ENCODE measurements around the gene TRIL.

The TRIL gene

DNA sequence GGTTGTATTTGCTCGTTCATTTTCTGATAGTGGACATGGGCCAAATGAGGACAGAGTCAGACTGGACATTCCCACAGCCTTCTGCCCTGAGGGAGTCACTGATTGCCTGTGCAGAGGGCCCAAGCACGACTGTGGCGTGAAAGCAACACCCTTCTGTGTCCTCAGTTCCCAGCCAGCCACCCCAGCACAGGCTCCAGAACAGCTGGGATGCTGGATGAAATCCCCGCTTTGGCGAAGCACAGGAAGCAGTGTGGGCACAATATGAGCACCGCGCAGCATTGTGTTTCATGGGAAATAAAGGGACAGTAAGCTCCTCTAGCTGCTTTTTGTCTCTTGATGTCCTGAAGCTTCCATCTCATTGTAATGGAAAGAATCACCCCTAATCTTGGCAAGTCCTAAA lies 20.5 kb downstream of the TRIL start:
- no peak for DNase-seq

GRCh38 chr7:28937103-28937502 lies 21.0 kb downstream of the TRIL start:
- no peak for DNase-seq

DNA sequence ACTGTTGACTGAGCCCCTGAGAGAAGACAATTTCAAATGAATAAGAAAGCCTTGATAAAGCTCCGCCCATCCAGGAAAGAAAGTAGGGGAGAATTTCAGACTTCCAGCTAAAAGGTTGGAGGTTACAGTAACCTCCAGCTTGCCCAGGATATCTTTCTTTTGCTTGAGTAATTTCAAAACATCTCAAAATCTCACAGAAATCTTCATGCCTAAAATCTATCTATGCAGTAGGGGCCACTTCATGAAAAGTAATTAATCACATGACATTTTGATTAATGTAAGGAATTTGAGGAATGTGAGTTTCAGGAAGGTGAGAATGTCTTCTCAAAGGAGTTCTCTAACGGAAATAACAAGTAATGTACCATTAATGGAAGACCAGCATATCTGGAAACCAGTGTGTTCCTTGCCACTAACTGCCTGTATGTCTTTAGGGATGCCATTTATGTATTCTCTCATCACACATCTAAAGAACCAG lies 24.2 kb downstream of the TRIL start:
- DNase-seq = no peak

DNA sequence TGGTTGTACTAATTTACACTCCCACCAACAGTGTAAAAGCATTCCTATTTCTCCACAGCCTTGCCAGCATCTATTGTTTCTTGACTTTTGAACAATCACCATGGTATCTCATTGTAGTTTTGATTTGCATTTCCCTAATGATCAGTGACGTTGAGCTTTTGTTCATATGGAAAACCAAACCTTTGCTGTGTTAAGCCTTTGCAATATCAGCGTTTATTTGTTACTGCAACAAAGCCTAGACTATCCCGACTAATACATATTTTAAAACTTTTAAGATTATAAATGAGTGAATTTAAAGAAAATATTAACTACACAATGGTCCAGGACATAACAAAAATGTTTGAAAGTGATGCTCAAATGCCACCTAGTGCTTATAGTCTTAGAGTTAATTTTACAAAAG lies 26.6 kb downstream of the TRIL start:
- no peak for DNase-seq

DNA sequence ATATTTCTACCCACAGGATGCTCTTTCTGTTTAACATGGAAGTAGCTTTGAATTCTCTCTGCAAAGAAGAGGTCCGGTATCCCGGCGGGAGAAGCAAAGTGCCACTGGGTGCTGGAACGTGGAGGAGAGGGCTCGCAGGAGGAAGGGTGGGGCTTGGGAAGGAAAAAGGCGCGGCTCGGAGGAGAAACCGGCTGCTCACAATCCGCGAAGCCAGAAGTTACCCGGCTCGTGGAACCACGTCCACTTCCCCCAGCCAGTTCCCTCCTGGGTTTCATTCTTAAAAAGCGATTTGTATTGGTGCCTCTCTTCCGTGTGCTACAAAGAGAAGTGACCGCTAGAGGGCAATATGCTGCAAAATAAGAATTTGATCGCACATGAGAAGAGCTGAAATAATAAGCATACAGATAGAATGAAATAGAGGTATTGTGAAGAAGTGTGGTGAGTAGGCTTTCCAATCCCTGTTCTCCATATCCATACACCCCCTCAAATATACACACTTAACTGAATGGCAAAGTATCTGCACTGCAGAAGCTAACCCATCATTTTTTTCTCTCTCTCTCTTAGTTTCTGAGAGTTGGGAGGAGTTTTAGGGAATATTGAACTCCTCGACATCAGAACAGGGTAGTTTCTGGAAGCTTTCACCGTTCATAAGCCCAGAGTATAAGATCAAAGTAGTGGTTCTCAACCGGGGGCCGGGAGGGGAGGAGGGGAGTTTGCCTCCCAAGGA lies 31.1 kb downstream of the TRIL start:
- peak; percentile 43 for DNase-seq

GRCh38 chr7:28922624-28923331 lies 35.4 kb downstream of the TRIL start:
- peak; percentile 51 for DNase-seq

- DNase-seq = no peak
Observed at GRCh38 chr7:28921822-28922221, 36.3 kb downstream of the TRIL start.

GRCh38 chr7:28920424-28920823 lies 37.7 kb downstream of the TRIL start:
- no peak for DNase-seq

DNA sequence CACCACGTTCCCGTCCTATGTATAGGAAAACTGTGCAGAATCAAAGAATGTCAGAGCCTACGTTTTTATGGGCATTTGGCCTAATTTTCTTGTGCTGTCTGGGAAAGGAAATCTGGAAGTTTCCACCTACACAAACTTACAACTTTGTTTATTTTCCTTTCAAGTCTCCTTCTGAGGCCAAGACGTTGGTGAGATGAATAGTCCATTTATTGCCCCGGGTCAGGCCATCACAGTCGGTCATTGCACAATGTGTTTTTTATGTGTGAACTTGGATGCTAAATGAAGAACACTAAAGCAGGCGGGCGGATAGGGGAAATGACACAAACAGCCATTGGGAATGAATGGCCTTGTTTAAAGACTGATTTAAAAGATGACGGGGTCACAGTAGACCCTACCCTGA lies 38.6 kb downstream of the TRIL start:
- DNase-seq = no peak

GRCh38 chr7:28908775-28909174 lies 49.4 kb downstream of the TRIL start:
- DNase-seq = no peak

DNA sequence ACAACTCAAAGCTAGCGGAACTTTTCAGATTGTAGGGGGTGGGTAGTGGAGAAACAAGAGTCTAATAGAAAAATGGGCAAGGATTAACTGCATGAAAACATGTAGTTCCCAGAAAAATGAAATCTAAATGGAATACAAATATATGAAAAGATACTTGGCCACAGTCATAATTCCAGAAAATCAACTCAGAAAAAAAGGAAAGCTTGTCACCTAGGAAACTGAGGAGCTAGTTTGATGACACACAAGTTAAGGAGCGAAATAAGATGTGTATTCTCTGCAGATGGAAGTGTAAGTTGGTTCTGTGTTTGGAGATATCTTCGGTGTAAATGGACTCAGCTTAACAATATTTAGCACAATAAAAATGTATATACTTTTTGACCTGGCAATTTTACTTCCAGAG lies 52.7 kb downstream of the TRIL start:
- no peak for DNase-seq

GRCh38 chr7:28904578-28905048 lies 53.5 kb downstream of the TRIL start:
- DNase-seq = no peak

- DNase-seq = no peak
Observed at GRCh38 chr7:28903730-28904577, 54.2 kb downstream of the TRIL start.

Measured in activated CD4-positive, CD25-positive, alpha-beta regulatory T cell treated with anti-CD3 and anti-CD28 coated beads, Interleukin-2, amount 50 U/mL, for 72 hours (primary cell).